Peyer's patch (tissue), 4 donors: ENCODE results near the gene LYPLA2. TPM values are rescaled to one million over a fixed set of nuclear protein-coding genes. Genes with fewer than 3 reads are reported as not detected.

ENCODE experiments used
- DNase-seq, 3 donors: peaks; one replicate each; pipeline ENCODE4 v3.0.0-alpha.2; 2017 to 2019
- H3K27ac ChIP-seq, 4 donors: fragments of 200-600 bp; sonication (generic); one replicate each; pipeline ENCODE4 v1.5.1; 2016 to 2019
- H3K27me3 ChIP-seq, 2 donors: fragments of 200-600 bp; sonication (generic); one replicate each; pipeline ENCODE4 v1.5.1; 2019
- H3K36me3 ChIP-seq, 3 donors: fragments of 200-600 bp; sonication (generic); one replicate each; pipeline ENCODE4 v1.5.1; 2016 to 2019
- H3K4me1 ChIP-seq, 4 donors: fragments of 200-600 bp; sonication (generic); one replicate each; pipeline ENCODE4 v1.5.1; 2016 to 2019
- H3K4me3 ChIP-seq, 4 donors: fragments of 200-600 bp; sonication (generic); 1 replicate in 3 of 4; 2 replicates in 1 of 4; pipeline ENCODE4 v1.5.1; 2016 to 2019; ENCODE audit warnings: mild to moderate bottlenecking in 1 of 4
- H3K9me3 ChIP-seq, 4 donors: fragments of 200-600 bp; sonication (generic); one replicate each; pipeline ENCODE4 v1.5.1; 2016 to 2019; ENCODE audit warnings: mild to moderate bottlenecking in 1 of 4
- CTCF ChIP-seq, 6 experiments: fragments of 450-650 bp in 4 of 6; fragments of 200-600 bp in 2 of 6; sonication (generic) in 1 of 6; IDR thresholded peaks; one replicate each; pipeline ENCODE4 v1.5.1; 2017 to 2019; ENCODE audit warnings: antibody characterized with exemption in 6 of 6, mild to moderate bottlenecking in 3 of 6, moderate library complexity in 1 of 6
- POLR2A ChIP-seq, 2 donors: fragments of 450-650 bp; IDR thresholded peaks; one replicate each; pipeline ENCODE4 v1.5.1; 2017; ENCODE audit warnings: antibody characterized with exemption in 2 of 2, mild to moderate bottlenecking in 2 of 2, moderate library complexity in 2 of 2
- total RNA-seq, 4 donors: library from RNA; depleted of rRNA; stranded (reverse); fragments of >200 nt; gene quantifications; one replicate each; pipeline ENCODE4 v1.1.0, GENCODE V29; 2016

LYPLA2 gene
- total RNA-seq, 4 donors from 2014 or later = 47.0 to 117 (median 105) TPM

- Histone ChIP-seq H3K36me3 (peaks cover 0 to 37% (median 0%) of the 10 kb centered on the region in 3 donors), H3K4me3 (no peak overlapping the region), H3K9me3 (no peaks in the 10 kb centered on the region), H3K4me1 (peaks cover 0 to 15% (median 0%) of the 10 kb centered on the region in 4 donors), H3K27me3 (no peaks in the 10 kb centered on the region), H3K27ac (no peak overlapping the region)
- TF ChIP-seq POLR2A (IDR thresholded peaks at IDR 0.05) (no peak), CTCF (IDR thresholded peaks at IDR 0.05) (no peak)
- DNase-seq = no peak
These were observed 42.9 kb upstream of the LYPLA2 start for GRCh38 chr1:23748016-23748415.

- no peaks in the 10 kb centered on the region for H3K9me3 ChIP-seq
- DNase-seq = peak in 2 of 3 donors; percentile 41 to 66
- no peak overlapping the region for H3K4me3 ChIP-seq
- H3K4me1 ChIP-seq = no peaks in the 10 kb centered on the region
- no peak for TF ChIP-seq POLR2A (IDR thresholded peaks at IDR 0.05)
- peak in 5 of 6 experiments; percentile 43 to 61 (median 57) for TF ChIP-seq CTCF (IDR thresholded peaks at IDR 0.05)
- H3K27ac ChIP-seq = no peak overlapping the region
- peaks cover 0 to 69% (median 0%) of the 10 kb centered on the region in 3 donors for H3K36me3 ChIP-seq
- no peaks in the 10 kb centered on the region for H3K27me3 ChIP-seq
These were observed 39.7 kb upstream of the LYPLA2 start for GRCh38 chr1:23751050-23751814.

- H3K27ac ChIP-seq = no peak overlapping the region
- H3K4me3 ChIP-seq = no peak overlapping the region
- H3K36me3 ChIP-seq = peaks cover 0 to 71% (median 1%) of the 10 kb centered on the region in 3 donors
- H3K9me3 ChIP-seq = no peaks in the 10 kb centered on the region
- no peak for TF ChIP-seq POLR2A (IDR thresholded peaks at IDR 0.05)
- H3K27me3 ChIP-seq = no peaks in the 10 kb centered on the region
- H3K4me1 ChIP-seq = no peaks in the 10 kb centered on the region
- DNase-seq = no peak
These were observed 39.1 kb upstream of the LYPLA2 start for GRCh38 chr1:23751815-23752200.

GRCh38 chr1:23752909-23753308, 38.0 kb upstream of the LYPLA2 start:
- H3K27me3 ChIP-seq = no peaks in the 10 kb centered on the region
- H3K27ac ChIP-seq = no peak overlapping the region
- TF ChIP-seq CTCF (IDR thresholded peaks at IDR 0.05) = no peak
- TF ChIP-seq POLR2A (IDR thresholded peaks at IDR 0.05) = no peak
- H3K9me3 ChIP-seq = no peaks in the 10 kb centered on the region
- no peak for DNase-seq
- H3K36me3 ChIP-seq = peaks cover 0 to 81% (median 2%) of the 10 kb centered on the region in 3 donors
- no peak overlapping the region for H3K4me3 ChIP-seq
- no peaks in the 10 kb centered on the region for H3K4me1 ChIP-seq

GRCh38 chr1:23756676-23757075, 34.3 kb upstream of the LYPLA2 start:
- TF ChIP-seq POLR2A (IDR thresholded peaks at IDR 0.05) (no peak), CTCF (IDR thresholded peaks at IDR 0.05) (no peak)
- no peaks in the 10 kb centered on the region for H3K27me3 ChIP-seq
- no peaks in the 10 kb centered on the region for H3K9me3 ChIP-seq
- H3K36me3 ChIP-seq = peaks cover 0 to 98% (median 2%) of the 10 kb centered on the region in 3 donors
- DNase-seq = peak in 1 of 3 donors; percentile 52
- no peaks in the 10 kb centered on the region for H3K4me1 ChIP-seq
- no peak overlapping the region for H3K27ac ChIP-seq
- H3K4me3 ChIP-seq = no peak overlapping the region

- Histone ChIP-seq H3K36me3 (peaks cover 0 to 98% (median 2%) of the 10 kb centered on the region in 3 donors), H3K27me3 (no peaks in the 10 kb centered on the region), H3K27ac (no peak overlapping the region), H3K4me3 (no peak overlapping the region), H3K9me3 (no peaks in the 10 kb centered on the region), H3K4me1 (no peaks in the 10 kb centered on the region)
- DNase-seq = peak in 1 of 3 donors; percentile 27
- TF ChIP-seq CTCF (IDR thresholded peaks at IDR 0.05) (no peak), POLR2A (IDR thresholded peaks at IDR 0.05) (no peak)
These were observed 33.1 kb upstream of the LYPLA2 start for GRCh38 chr1:23757812-23758211.
